Bronchial epithelial cell (primary cell): Measurements from ENCODE around the gene CEP128. TPM values are rescaled to one million over a fixed set of nuclear protein-coding genes. Genes with fewer than 3 reads are reported as not detected.

Experiments used
- DNase-seq: peaks from one replicate; pipeline ENCODE4 v3.0.0-alpha.2; 2010; ENCODE audit warnings: low read depth
- FAIRE-seq: peaks from 2 replicates; lab custom pipeline; 2011; peaks lifted over from hg19 to GRCh38; lab: Jason Lieb, UNC
- H3K27me3 ChIP-seq: 2 replicates; pipeline ENCODE4 v1.5.1; 2011; ENCODE audit warnings: low read length; ENCODE audit not compliant: control insufficient read depth, insufficient read depth
- H3K36me3 ChIP-seq: 2 replicates; pipeline ENCODE4 v1.5.1; 2011; ENCODE audit warnings: low read length; ENCODE audit not compliant: control insufficient read depth, insufficient read depth
- H3K4me3 ChIP-seq: 2 replicates; pipeline ENCODE4 v1.5.1; 2011; ENCODE audit warnings: mild to moderate bottlenecking, low read depth, low read length, control low read depth
- CTCF ChIP-seq: IDR thresholded peaks from 2 replicates; pipeline ENCODE4 v1.5.1; 2011; ENCODE audit warnings: mild to moderate bottlenecking, moderate library complexity, low read length, control low read depth, inconsistent platforms; ENCODE audit not compliant: insufficient read depth, severe bottlenecking
- total RNA-seq: library from RNA; depleted of rRNA; stranded (reverse); fragments of >200 nt; gene quantifications from 2 replicates; pipeline ENCODE4 v1.2.1, GENCODE V29; 2014

The CEP128 gene
- total RNA-seq, 1 donor from 2014 or later = 6.6 TPM

- Histone ChIP-seq H3K36me3 (no peaks in the 10 kb centered on the region), H3K4me3 (no peak overlapping the region), H3K27me3 (no peaks in the 10 kb centered on the region)
- no peak for FAIRE-seq
- DNase-seq = no peak
- TF ChIP-seq CTCF = no peak
Observed at GRCh38 chr14:80906336-80906735, 35.2 kb downstream of the CEP128 start.

GRCh38 chr14:80902608-80903007, 38.9 kb downstream of the CEP128 start:
- no peak for FAIRE-seq
- DNase-seq = no peak
- Histone ChIP-seq H3K27me3 (no peaks in the 10 kb centered on the region), H3K4me3 (no peak overlapping the region), H3K36me3 (no peaks in the 10 kb centered on the region)
- no peak for TF ChIP-seq CTCF

DNA sequence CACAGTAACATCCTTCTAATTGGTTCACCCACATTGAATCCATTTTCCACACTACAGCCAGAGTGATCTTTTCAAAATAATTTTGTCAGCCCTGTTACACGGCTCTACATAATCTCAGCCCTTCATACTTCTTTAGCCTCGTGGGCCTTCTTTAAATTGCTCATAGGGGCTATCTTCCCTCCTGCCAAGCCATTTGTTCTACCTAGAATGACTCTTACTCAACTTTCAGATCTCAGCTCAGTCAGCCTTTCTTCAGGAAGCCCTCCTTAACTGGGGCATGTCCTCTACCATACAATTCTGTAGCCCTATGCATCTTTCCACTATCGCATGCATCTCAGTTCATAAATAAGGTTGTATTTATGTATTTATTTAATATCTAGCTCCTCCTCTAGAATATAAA, 39.7 kb downstream of the CEP128 start:
- Histone ChIP-seq H3K4me3 (no peak overlapping the region), H3K27me3 (no peaks in the 10 kb centered on the region), H3K36me3 (no peaks in the 10 kb centered on the region)
- DNase-seq = no peak
- FAIRE-seq = no peak
- TF ChIP-seq CTCF = no peak

DNA sequence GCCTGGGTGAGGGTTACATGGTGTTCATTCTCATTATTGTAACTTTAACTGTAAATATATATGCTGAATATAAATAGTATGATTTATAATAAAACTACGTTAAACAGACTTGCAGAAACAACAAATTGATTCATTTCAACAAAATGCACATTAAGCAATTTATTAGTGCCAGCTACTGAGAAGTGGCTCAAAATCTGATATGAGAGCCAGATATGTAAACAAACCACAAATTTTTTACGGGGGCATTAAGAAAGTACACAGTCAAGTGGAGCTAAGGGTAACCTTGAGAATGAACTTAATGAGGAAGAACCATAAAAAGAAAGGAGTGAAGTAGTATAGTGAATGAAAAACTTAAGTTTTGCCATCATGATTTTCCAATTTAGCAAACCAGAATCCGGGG, 40.3 kb downstream of the CEP128 start:
- no peak for TF ChIP-seq CTCF
- no peak overlapping the region for H3K4me3 ChIP-seq
- H3K36me3 ChIP-seq = no peaks in the 10 kb centered on the region
- DNase-seq (no peak), FAIRE-seq (no peak)
- no peaks in the 10 kb centered on the region for H3K27me3 ChIP-seq

DNA sequence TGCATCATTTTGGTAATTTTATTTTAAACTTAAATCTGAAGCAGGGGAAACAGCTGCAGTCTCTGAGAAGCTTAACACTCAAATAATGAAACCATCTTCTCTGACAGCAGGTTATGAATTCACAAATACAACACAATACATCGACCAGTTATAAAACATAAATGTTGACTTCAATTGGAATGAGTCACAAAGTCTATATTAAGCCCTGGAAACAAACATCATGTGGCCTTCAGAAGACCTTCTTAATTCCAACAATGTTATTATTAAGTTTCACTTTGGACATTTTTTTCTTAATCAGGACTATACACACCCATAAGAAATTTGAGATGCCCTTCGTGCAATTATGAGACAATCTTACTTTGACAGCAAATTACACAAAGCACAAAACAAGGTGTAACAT, 68.9 kb downstream of the CEP128 start:
- DNase-seq (no peak), FAIRE-seq (no peak)
- H3K36me3 ChIP-seq = no peaks in the 10 kb centered on the region
- TF ChIP-seq CTCF = no peak
- no peak overlapping the region for H3K4me3 ChIP-seq
- no peaks in the 10 kb centered on the region for H3K27me3 ChIP-seq

GRCh38 chr14:80868260-80868659, 73.3 kb downstream of the CEP128 start:
- TF ChIP-seq CTCF = no peak
- Histone ChIP-seq H3K36me3 (no peaks in the 10 kb centered on the region), H3K4me3 (no peak overlapping the region), H3K27me3 (no peaks in the 10 kb centered on the region)
- FAIRE-seq = no peak
- DNase-seq = no peak
